HepG2 (cell line): ENCODE measurements around the gene FNDC3A. TPM values are rescaled to one million over a fixed set of nuclear protein-coding genes. Genes with fewer than 3 reads are reported as not detected.

Experiments
- ARNT ChIP-seq: fragments of 450-650 bp; IDR thresholded peaks from 2 replicates; pipeline ENCODE4 v1.6.1; 2017
- HHEX ChIP-seq: IDR thresholded peaks from 2 replicates; pipeline ENCODE4 v1.6.1; 2016; ENCODE audit warnings: control low read depth
- MAZ ChIP-seq, 2 experiments: sonication (generic) in 1 of 2; formaldehyde crosslinking in 1 of 2; IDR thresholded peaks; 2 replicates each; pipeline versions ENCODE4 v1.5.0 to v1.6.1; 2012 to 2020; ENCODE audit warnings: low read depth in 2 of 2, mild to moderate bottlenecking in 2 of 2, borderline replicate concordance in 1 of 2, improper control_type of control experiment in 1 of 2, low read length in 1 of 2, missing genetic modification reagents in 1 of 2, moderate library complexity in 1 of 2
- MZF1 ChIP-seq: sonication (generic); formaldehyde crosslinking; IDR thresholded peaks from 2 replicates; pipeline ENCODE4 v1.8.1; 2023; ENCODE audit warnings: mild to moderate bottlenecking, missing genetic modification reagents, borderline replicate concordance
- POGK ChIP-seq: sonication (generic); formaldehyde crosslinking; conservative IDR thresholded peaks from 2 replicates; pipeline ENCODE4 v1.8.0; 2022; ENCODE audit warnings: mild to moderate bottlenecking, moderate library complexity, missing genetic modification reagents
- RELA ChIP-seq: sonication (generic); formaldehyde crosslinking; IDR thresholded peaks from 2 replicates; pipeline ENCODE4 v1.4.0; 2020; ENCODE audit warnings: missing genetic modification reagents
- SNAPC5 ChIP-seq: sonication (generic); formaldehyde crosslinking; IDR thresholded peaks from 2 replicates; pipeline ENCODE4 v1.8.1; 2023; ENCODE audit warnings: mild to moderate bottlenecking, missing genetic modification reagents, borderline replicate concordance
- STAG1 ChIP-seq: sonication (generic); formaldehyde crosslinking; IDR thresholded peaks from 2 replicates; pipeline ENCODE4 v1.4.0; 2020; ENCODE audit warnings: missing genetic modification reagents
- THAP8 ChIP-seq: sonication (generic); formaldehyde crosslinking; IDR thresholded peaks from 2 replicates; pipeline ENCODE4 v1.5.1; 2020; ENCODE audit warnings: missing genetic modification reagents, mild to moderate bottlenecking, borderline replicate concordance
- YEATS2 ChIP-seq: sonication (generic); formaldehyde crosslinking; IDR thresholded peaks from 2 replicates; pipeline ENCODE4 v1.4.0; 2020; ENCODE audit warnings: missing genetic modification reagents, borderline replicate concordance
- ZNF12 ChIP-seq: sonication (generic); formaldehyde crosslinking; IDR thresholded peaks from 2 replicates; pipeline ENCODE4 v1.5.0; 2020; ENCODE audit warnings: missing genetic modification reagents
- ZNF205 ChIP-seq: IDR thresholded peaks from 2 replicates; pipeline ENCODE4 v1.6.1; 2018; ENCODE audit warnings: missing biosample characterization, missing genetic modification reagents
- polyA plus RNA-seq, 8 experiments: library from polyadenylated mRNA; depleted of rRNA in 3 of 8; stranded (reverse) in 7 of 8; unstranded in 1 of 8; fragments of >200 nt; fragmentation: Illumina TruSeq in 4 of 8; extraction: Trizol in 4 of 8; gene quantifications; 2 replicates each; pipeline versions ENCODE4 v1.2.1 to v1.2.3, GENCODE V29; 2011 to 2016; ENCODE audit warnings: low read depth in 4 of 8, missing spikeins in 1 of 8, mixed read lengths in 1 of 8; ENCODE audit not compliant: insufficient read depth in 1 of 8
- total RNA-seq, 5 experiments: library from RNA; depleted of rRNA; stranded (reverse); fragments of >200 nt; fragmentation: Illumina TruSeq; extraction: Trizol; gene quantifications; 2 replicates each; pipeline ENCODE4 v1.2.3, GENCODE V29; 2016; ENCODE audit warnings: low read depth in 1 of 5
- TF ChIP-seq, protein P1 (sequence below): sonication (generic); formaldehyde crosslinking; IDR thresholded peaks from 2 replicates; pipeline ENCODE4 v1.5.0; 2020; ENCODE audit warnings: mild to moderate bottlenecking, missing genetic modification reagents, borderline replicate concordance
- TF ChIP-seq, protein P2 (sequence below): sonication (generic); formaldehyde crosslinking; IDR thresholded peaks from 2 replicates; pipeline ENCODE4 v1.4.0; 2020; ENCODE audit warnings: mild to moderate bottlenecking, missing genetic modification reagents
- TF ChIP-seq, protein P3 (sequence below): sonication (generic); formaldehyde crosslinking; IDR thresholded peaks from 2 replicates; pipeline ENCODE4 v1.4.0; 2020; ENCODE audit warnings: missing genetic modification reagents, borderline replicate concordance
- TF ChIP-seq, protein P4 (sequence below): sonication (generic); formaldehyde crosslinking; IDR thresholded peaks from 2 replicates; pipeline ENCODE4 v1.5.0; 2020; ENCODE audit warnings: missing genetic modification reagents

Gene FNDC3A
- total and polyA plus RNA-seq, 2 of the 13 experiments (the other 11 are each of a cell fraction or from before 2014, with no cell fraction given): 36.7 to 39.3 TPM

GRCh38 chr13:49220036-49220855, 244.5 kb downstream of the FNDC3A start, which contains the start of gene MLNR (continued):
- TF ChIP-seq, protein P1, sequence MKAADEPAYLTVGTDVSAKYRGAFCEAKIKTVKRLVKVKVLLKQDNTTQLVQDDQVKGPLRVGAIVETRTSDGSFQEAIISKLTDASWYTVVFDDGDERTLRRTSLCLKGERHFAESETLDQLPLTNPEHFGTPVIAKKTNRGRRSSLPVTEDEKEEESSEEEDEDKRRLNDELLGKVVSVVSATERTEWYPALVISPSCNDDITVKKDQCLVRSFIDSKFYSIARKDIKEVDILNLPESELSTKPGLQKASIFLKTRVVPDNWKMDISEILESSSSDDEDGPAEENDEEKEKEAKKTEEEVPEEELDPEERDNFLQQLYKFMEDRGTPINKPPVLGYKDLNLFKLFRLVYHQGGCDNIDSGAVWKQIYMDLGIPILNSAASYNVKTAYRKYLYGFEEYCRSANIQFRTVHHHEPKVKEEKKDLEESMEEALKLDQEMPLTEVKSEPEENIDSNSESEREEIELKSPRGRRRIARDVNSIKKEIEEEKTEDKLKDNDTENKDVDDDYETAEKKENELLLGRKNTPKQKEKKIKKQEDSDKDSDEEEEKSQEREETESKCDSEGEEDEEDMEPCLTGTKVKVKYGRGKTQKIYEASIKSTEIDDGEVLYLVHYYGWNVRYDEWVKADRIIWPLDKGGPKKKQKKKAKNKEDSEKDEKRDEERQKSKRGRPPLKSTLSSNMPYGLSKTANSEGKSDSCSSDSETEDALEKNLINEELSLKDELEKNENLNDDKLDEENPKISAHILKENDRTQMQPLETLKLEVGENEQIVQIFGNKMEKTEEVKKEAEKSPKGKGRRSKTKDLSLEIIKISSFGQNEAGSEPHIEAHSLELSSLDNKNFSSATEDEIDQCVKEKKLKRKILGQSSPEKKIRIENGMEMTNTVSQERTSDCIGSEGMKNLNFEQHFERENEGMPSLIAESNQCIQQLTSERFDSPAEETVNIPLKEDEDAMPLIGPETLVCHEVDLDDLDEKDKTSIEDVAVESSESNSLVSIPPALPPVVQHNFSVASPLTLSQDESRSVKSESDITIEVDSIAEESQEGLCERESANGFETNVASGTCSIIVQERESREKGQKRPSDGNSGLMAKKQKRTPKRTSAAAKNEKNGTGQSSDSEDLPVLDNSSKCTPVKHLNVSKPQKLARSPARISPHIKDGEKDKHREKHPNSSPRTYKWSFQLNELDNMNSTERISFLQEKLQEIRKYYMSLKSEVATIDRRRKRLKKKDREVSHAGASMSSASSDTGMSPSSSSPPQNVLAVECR (CRISPR knock-in tag): peak; percentile 34; the same call in 1 of the 2 replicates
- TF ChIP-seq STAG1 (CRISPR knock-in tag): peak; percentile 50
- TF ChIP-seq SNAPC5: no peak
- no peak for TF ChIP-seq ZNF205 (CRISPR knock-in tag)
- TF ChIP-seq, protein P2, sequence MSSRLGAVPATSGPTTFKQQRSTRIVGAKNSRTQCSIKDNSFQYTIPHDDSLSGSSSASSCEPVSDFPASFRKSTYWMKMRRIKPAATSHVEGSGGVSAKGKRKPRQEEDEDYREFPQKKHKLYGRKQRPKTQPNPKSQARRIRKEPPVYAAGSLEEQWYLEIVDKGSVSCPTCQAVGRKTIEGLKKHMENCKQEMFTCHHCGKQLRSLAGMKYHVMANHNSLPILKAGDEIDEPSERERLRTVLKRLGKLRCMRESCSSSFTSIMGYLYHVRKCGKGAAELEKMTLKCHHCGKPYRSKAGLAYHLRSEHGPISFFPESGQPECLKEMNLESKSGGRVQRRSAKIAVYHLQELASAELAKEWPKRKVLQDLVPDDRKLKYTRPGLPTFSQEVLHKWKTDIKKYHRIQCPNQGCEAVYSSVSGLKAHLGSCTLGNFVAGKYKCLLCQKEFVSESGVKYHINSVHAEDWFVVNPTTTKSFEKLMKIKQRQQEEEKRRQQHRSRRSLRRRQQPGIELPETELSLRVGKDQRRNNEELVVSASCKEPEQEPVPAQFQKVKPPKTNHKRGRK (CRISPR knock-in tag): no peak
- TF ChIP-seq MAZ (IDR thresholded peaks at IDR 0.05; ENCODE audit: borderline replicate concordance, low read depth, low read length): no peak
- peak; percentile 93 for TF ChIP-seq MAZ (CRISPR knock-in tag; IDR thresholded peaks at IDR 0.05; ENCODE audit: low read depth)
- TF ChIP-seq RELA: no peak
- TF ChIP-seq THAP8: no peak
- peak; percentile 37; the same call in 1 of the 2 replicates for TF ChIP-seq ZNF12 (CRISPR knock-in tag)
- TF ChIP-seq, protein P3, sequence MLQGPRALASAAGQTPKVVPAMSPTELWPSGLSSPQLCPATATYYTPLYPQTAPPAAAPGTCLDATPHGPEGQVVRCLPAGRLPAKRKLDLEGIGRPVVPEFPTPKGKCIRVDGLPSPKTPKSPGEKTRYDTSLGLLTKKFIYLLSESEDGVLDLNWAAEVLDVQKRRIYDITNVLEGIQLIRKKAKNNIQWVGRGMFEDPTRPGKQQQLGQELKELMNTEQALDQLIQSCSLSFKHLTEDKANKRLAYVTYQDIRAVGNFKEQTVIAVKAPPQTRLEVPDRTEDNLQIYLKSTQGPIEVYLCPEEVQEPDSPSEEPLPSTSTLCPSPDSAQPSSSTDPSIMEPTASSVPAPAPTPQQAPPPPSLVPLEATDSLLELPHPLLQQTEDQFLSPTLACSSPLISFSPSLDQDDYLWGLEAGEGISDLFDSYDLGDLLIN (CRISPR knock-in tag): 0 out of 2 replicates have a peak, but pooled peaks have one; percentile 61
- TF ChIP-seq POGK: 0 out of 2 replicates have a peak, but pooled peaks have one; percentile 31
- no peak for TF ChIP-seq MZF1
- no peak for TF ChIP-seq ARNT
- no peak for TF ChIP-seq HHEX (CRISPR knock-in tag)
- TF ChIP-seq, protein P4, sequence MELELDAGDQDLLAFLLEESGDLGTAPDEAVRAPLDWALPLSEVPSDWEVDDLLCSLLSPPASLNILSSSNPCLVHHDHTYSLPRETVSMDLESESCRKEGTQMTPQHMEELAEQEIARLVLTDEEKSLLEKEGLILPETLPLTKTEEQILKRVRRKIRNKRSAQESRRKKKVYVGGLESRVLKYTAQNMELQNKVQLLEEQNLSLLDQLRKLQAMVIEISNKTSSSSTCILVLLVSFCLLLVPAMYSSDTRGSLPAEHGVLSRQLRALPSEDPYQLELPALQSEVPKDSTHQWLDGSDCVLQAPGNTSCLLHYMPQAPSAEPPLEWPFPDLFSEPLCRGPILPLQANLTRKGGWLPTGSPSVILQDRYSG (CRISPR knock-in tag): no peak; the same call in 1 of the 2 replicates
- TF ChIP-seq YEATS2 (CRISPR knock-in tag): no peak
